Amniotic stem cell (primary cell): ENCODE data around the gene HIC2.
"Not testable (repeated sequence)": the region's sequence is repeated elsewhere in the genome, so short reads cannot be mapped to it uniquely, and the experiment has no call there.

ENCODE experiments used
- DNase-seq: peaks from one replicate; lab custom pipeline; 2025; lab: John Stamatoyannopoulos, UW

Gene HIC2

DNA sequence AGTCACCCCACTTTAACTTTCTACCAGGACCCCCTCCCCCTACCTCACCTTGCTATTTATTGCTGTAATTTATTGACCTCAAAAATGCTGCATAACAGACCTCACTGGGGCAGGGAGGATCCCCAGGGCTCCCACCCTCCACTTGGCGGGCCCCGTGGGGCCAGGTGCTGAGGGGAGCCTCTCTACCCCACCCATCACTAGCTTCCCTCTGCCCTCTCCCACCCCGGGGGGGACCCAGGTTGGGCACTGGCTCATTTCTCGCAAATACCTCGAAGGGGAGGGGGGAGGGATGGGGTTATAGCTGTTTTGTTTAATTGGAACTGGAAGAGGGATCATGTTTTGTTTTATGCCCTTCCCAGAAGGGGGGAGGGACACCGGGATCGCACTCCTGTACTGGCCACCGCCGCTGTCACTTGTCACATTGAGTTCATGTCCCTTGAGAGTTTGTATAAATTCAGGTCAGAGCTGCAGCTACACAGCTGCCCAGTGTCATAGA, 33.7 kb downstream of the HIC2 start:
- DNase-seq, result no peak

DNA sequence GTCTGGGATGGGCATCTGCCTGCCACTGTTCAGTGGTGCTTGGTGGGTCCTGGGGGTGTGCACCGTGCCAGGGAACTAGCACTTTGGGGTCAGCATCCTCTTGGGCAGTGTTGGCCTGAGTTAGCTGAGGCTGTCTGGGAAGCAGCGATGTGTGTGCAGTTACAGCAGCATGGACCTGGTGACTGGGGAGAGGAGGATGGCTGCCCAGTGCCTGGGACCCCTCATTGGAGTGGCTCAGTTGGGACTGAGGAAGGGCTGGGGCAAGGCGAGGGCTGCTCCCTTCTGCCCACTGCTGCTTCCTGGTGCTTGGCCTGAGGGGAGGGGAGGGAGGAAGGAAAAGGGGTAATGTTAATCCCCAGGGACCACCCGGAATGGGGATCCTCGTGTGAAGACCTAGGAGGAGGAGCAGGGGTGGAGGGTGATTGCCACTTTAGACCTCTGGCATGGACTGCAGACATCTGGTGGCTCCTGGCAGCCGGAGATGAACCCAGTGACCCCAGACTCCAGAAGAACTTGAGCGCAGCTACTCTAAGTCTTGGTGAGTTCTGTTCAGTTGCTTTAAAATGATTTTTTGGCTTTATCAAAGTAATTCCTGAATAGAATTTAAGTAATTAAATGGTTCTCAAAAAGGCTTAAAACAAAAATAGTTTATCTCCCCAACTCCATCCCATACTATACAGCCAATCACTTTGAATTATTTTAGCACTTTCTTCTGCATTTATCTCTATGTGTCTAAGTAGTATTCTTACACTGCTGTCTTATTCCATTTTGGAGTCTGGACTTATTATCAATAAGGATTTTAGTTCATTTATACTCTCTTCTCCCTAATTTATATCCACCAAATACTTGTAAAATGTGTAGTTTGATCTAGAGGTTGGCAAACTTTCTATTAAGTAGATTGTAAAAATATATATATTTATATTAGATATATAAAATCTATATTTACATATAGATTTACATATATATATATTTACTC, 34.7 kb downstream of the HIC2 start:
- DNase-seq, result no peak

DNA sequence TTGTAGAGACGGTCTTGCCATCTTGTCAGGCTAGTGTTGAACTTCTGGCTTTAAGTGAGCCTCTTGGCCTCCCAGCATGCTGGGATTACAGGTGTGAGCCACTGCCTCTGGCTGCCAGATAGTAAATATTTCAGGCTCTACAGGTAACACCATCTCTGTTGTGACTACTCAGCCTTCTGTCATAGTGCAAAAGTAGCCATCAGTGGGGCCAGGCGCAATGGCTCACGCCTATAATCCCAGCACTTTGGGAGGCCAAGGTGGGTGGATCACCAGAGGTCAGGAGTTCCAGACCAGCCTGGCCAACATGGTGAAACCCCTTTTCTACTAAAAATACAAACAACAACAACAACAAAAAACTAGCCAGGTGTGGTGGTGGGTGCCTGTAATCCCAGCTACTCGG, 35.5 kb downstream of the HIC2 start:
- not testable (repeated sequence) for DNase-seq

DNA sequence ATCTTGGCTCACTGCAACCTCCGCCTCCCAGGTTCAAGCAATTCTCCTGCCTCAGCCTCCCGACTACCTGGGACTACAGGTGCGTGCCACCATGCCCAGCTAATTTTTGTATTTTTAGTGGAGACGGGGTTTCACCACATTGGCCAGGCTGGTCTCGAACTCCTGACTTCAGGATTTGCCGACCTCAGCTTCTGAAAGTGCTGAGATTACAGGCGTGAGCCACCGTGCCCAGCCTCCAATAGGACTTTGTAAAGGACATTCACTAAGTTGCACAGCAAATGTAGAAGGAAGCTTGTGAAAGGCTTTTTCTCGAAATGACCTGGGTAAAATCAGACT, 37.8 kb downstream of the HIC2 start:
- not testable (repeated sequence) for DNase-seq

DNA sequence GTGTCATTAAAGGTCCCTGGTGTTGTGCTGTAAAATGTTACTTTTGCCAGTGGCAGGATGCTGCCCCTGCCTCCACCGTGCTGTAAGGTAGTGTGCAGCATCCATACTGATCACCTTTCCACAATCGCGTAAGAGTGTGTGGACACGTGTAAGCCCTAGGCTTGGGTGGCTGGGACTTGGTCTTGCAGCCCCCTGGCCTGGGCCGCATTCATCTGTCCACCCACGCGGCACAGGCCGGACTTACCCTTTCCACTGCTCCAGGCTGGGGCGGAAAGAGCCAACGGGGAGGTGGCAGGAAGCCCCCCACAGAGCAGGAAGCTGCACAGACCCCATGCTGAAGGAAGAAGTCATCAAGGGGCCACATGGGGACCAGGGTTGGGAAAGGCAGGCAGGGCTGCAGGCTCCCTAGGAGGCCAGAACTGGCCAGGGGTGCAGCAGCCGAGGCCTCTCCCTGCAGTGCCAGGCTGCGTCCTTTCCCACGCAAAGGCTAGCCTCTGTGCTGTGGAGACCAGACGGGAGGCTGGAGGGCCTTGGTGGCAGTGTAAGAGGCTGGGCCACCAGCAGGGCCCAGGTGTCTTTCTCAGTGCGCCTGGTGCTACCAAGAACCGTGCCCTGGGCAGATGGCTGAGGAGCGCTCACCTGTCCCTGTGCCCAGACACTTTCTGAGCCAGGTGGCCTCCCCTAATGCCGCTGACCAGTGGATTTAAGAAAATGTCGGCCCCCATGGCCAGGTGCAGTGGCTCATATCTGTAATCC, 38.3 kb downstream of the HIC2 start:
- no peak for DNase-seq

DNA sequence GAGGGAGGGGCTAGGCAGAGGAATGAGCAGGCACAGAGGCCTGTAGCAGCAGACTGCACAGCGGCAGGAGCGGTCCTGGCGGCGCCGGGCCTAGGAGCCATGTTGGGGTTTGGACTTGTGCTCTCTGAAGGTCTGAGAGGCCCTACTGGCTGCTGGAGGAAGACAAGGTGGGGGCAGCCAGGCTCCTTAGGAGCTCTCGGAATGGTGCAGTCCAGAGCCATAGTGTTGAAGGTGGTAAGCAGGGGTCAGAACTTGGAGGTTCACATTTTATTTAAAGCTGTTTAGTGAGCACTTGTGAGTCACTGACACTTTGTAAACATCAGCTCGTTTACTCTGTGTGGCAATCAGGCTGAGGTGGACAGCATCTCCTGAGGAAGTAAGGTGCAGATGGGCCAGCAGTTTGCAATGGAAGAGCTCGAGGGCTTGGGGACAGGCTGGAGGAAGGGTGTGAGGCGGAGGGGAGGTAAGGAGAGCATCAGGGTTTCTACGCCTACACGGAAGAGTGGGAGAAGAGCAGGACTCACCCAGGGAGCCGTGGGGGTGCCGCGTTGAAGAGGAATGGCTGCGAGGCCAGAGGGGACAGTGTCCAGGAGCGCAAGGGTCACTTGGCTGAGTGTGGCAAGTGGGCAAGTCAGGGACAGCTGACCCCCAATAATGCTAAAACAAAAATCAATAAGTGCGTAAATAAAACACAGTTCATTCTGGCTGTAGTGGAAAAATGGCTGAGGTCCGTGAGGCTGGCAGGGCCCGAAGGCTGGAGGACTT, 40.0 kb downstream of the HIC2 start:
- DNase-seq, result no peak

DNA sequence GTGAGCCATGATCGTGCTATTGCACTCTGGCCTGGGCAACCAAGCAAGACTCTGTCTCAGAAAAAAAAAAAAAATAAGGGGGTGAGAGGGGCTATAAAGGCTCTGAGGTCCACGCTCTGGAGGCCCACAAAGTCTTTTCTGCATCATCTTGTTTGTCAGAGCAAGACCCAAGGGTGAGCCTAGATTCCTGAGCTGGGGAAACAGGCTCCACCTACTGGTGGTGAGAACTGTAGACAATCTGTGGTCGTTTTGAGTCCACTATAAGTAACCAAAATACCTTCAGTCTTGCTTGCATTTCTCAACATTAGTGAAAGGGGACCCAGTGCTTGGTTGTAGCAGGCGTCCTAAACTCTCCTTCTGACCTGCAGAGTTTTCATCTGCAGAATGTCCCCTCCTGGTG, 45.5 kb downstream of the HIC2 start:
- DNase-seq, result not testable (repeated sequence)

DNA sequence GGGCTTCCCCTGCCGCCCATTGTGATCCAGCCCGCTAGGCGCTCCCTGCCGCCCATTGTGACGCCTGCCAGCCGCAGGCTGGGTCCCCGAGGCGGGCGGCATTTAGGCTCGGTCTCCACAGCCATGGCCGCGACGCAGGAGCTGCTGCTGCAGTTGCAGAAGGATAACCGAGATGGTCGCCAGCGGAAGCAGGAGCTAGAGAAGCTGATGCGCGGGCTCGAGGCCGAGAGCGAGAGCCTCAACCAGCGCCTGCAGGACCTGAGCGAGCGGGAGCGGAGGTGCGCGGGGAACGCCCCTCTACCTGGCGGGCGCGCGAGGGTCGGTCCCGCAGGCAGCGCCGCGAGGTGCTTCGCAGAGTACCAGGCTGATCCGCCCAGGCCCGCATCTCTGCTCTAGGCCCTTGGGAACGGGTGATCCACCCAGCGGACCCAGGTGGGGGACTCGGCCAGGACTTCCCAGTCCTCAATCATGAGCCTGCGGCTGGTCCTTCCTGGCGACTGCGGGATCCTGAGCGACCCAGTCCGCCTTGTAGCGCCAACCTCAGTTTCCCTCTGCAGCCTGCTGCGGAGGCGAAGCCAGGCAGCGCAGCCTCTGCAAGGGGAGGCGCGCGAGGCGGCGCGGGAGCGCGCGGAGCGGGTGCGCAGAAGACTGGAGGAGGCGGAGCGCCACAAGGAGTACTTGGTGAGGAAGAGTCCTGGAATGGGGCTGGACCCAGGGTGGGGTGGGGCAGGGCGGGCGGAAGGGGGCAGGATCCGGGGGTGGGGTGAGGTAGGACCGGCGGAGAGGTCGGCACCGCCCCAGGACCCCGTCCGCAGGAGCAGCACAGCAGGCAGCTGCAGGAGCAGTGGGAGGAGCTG, 50.4 kb downstream of the HIC2 start, which contains the start of gene TMEM191C:
Gene TMEM191C (plus strand): TSS at position 51 of the 857 bp plus-strand sequence. CDS start 73 bp downstream, at position 124.
- not testable (repeated sequence) for DNase-seq

DNA sequence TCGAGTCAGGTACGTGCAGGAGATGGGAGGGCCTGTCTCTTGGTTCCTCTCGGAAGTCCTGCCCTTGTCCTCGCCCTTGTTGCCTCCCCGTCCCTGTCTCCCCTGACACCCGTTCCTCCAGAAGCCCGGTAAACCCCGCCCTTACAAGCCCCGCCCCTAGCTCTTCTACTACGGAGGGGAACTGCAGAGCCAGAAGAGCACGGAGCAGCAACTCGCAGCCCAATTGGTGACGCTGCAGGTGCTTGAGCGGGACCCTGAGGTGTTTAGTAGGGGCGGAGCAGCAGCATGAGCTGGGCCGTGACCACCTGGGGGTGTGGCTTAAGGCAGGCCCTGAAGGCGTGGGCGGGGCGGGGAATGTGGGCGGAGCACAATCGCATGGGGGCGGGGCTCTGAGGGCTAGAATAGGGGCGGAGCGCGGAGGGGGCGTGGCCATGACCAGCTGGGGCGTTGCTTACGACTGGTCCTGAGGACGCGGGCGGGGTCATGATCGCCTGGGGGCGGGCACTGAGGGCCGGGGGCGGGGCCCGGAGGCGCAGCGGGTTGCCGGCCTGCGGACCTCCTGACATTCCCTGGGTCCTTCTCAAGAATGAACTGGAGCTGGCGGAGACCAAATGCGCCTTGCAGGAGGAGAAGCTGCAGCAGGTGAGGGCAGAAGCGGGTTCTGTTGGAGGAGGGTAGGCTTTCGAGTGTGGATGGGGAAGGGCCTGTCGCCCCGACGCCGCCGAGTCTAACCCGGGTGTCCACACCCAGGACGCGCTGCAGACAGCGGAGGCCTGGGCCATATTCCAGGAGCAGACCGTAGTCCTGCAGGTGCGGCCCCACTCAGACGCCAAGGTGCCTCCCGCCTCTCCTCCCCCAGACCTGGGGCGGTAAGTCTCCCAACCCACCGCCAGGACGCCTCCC, 51.3 kb downstream of the HIC2 start:
- DNase-seq, result not testable (repeated sequence)

DNA sequence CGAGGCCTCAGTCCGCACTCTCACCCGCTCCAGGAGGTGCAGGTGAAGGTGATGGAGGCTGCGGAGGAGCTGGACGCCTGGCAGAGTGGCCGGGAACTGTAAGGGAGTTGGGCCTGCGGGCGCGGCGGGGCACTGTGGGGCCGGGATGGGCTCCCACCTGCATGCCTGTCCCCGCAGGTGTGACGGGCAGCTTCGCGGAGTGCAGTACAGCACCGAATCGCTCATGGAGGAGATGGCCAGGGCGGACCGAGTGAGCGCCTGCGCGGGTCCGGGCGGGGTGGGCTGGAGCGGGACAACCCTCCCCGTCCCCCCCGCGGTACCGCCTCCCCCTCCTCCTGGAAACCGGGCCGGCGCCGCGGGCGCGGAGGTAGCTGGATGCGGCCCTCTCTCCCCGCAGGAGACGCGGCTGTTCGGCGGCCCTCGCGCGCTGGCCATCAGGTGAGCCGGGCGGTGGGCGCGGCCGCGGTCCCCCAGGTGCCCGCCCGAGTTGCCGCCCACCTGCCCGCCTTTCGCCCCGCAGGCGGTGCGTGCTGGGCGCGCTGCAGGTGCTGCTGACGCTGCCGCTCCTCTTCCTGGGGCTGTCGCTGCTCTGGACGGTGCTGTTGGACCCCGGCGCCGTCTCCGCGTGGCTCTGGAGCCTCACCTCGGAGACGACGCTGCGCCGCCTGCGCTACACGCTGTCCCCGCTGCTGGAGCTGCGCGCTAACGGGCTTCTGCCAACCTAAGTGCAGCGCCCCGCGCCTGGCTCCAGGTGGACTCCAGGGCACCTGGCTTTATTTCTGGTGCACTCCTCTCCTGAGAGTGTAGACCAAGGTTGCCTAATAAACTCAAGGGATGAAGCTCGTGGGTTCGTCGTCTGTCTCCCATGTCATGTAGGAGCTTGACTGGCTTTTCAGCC, 52.2 kb downstream of the HIC2 start:
- not testable (repeated sequence) for DNase-seq

DNA sequence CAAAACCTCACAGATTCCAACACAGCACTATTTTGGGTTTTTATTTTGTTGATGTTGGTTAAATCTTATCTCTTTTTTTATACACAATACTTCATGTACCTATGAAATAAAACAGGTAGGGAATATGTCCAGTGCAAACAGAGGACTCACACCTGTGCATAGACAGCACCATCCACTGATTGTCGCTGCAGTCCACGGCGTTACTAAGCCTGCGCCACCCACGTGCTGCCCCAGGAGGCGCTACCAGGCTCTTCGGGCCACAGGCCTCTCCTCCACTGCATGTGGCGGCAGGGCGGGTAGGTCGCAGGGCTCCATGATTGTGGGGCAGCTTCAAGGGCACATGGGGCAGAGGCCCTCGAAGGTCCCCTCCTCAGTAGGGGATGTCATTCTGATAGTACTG, 55.8 kb downstream of the HIC2 start:
- not testable (repeated sequence) for DNase-seq

DNA sequence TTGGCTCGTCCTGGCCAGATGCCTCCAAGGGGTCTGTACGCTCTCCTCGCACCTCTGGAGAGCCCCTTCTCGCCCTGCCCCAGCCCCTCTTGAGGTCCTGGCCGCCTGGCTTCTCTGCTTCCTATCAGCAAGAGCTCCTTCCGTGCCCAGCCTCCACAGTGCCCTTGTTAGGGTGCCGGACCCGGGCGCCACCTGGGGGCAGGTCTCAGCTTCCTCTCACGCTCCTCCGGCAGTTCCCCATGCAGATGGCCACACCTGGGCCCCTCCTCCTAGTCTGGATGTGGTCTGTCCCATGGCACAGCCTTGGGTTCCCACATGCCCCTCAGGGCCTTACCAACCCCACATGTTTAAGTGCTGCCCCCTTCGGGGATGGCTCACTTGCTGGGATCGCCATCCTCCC, 56.5 kb downstream of the HIC2 start:
- not testable (repeated sequence) for DNase-seq

DNA sequence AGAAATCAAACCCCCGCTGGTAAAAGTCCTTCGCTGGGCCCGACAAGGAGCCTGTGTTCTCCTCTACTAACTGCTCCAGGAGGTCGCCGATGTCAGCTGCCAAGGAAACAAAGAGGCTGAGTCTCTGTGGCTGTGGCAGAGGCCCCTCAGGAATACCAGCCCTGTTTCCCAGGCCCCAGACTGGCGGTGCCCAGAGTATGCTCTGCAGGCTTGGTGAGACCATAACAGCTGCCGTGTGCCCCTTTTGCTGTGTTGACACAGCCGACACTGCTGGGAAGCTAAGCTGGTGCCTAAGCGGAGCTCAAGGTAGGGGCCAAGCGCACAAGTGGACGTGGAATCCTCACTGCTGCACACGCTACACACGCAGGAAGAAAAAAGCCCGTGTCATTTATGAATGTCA, 66.9 kb downstream of the HIC2 start:
- DNase-seq, result not testable (repeated sequence)

DNA sequence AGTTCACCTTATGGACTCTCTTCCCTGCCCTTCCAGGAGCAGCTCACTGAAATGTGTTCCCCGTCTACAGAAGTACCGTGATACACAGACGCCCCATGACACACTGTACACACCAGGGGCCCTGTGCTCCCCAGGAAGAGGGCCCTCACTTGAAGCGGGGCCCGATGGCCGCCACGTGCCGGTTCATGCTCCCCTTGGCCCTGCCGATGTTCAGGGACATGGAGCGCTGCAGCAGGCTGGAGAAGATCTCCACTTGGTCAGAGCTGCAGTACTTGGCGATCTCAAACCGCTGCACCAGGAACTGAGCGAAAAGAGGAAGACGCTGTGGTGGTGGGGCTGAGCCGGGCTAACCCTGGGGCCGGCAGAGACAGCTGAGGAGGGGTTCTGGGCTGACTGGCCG, 70.6 kb downstream of the HIC2 start:
- not testable (repeated sequence) for DNase-seq

DNA sequence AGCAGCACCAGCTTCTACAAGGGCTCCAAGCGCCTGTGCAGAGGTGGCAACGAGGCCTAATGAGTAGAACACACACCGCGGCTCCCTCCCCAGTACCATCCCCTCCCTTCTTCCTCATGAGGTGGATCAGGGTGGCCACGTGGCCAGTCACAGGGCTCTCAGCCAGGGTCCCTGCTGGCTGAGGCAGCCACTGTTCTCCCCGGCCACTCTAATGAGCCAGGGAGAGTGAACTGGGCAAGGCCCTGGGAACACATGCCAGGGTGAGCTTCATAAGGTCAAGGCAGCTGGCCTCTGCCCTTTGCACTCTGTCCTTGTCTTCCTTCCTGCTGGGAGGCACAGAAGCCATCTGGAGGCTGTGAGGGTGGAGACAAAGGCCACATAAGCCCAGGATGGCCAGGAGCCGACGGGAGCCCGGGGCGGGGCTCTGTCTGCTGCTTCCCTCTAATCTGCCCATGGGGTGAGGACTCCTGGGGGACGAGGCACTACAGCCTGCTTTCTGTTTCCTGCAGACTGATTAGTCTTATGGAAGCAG, 72.0 kb downstream of the HIC2 start:
- DNase-seq, result not testable (repeated sequence)

DNA sequence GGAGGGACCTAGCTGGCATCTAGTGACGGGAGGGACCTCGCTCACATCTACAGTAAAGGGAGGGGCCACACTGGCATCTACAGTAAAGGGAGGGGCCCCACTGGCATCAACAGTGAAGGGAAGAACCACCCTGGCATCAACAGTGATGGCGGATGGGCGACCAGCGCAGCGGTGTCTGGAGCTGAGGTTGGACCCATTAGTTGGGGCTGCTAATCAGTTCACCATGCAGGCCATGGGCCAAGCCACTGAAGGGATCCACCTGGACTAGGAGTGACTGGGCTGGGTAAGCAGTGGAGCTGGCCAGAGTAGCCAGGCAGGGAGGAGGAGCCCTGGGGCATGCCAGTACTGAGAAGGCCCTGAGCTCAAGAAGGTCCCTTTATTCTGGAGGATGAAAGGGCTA, 73.4 kb downstream of the HIC2 start:
- not testable (repeated sequence) for DNase-seq

DNA sequence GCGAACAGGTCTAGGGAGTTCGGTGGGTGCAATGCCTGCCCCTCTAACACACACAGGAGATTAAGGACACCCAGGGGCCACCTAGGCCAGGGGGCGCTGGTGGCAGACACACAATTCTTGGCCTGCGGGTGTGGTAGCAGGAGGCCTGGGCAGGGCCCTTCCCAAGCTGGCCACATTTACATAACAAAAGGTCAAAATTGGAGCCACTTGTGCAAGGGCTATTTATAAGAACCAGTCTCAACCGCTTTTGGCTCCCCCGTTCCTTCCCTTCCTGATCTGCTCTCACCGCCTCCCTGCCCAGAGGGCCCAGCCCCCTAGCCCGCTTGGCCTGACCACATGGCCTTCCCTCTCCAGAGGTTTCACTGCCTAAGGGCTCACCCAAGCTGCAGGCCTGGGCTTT, 75.1 kb downstream of the HIC2 start:
- not testable (repeated sequence) for DNase-seq
